ENCODE results near the gene ADGRB3. TPM values are rescaled to one million over a fixed set of nuclear protein-coding genes. Genes with fewer than 3 reads are reported as not detected.
"Not testable (repeated sequence)": the region's sequence is repeated elsewhere in the genome, so short reads cannot be mapped to it uniquely, and the experiment has no call there.

Gene ADGRB3
- total RNA-seq, 1 donor from 2014 or later = 2.4 TPM

GRCh38 chr6:69285054-69285453 is 650.0 kb downstream of the ADGRB3 start:
- Mint-ChIP-seq H3K4me3 (ENCODE audit: unreplicated experiment) (no peak overlapping the region), H3K27ac (ENCODE audit: unreplicated experiment) (no peak overlapping the region), H3K27me3 (ENCODE audit: unreplicated experiment) (no peaks in the 10 kb centered on the region), H3K9me3 (ENCODE audit: unreplicated experiment) (no peaks in the 10 kb centered on the region), H3K4me1 (ENCODE audit: unreplicated experiment) (no peaks in the 10 kb centered on the region), H3K36me3 (ENCODE audit: low read depth, unreplicated experiment) (no peaks in the 10 kb centered on the region)
- no peak for TF ChIP-seq CTCF (IDR thresholded peaks at IDR 0.05; ENCODE audit: unreplicated experiment)
- DNase-seq (ENCODE audit: low spot score) = no peak

DNA sequence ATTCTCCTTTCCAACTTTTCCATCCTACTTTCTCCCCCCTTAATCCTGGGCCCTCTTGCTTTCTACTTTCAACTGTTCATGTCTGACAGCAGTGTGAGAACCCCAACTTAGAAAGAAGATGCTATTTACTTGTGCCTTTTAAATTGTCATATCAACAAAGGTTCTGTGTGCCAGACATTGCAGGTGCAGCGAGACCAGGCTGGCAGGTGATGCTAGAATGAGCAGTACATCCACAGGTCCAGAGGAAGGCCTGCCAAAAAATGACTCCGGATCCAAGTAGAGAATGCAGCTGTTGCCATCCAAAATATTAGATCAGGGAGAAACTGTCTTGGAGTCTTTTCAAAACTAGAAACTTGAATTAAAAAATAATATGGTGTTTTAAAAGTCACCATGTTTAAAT is 651.2 kb downstream of the ADGRB3 start:
- Mint-ChIP-seq H3K27me3 (ENCODE audit: unreplicated experiment) (no peaks in the 10 kb centered on the region), H3K4me1 (ENCODE audit: unreplicated experiment) (no peaks in the 10 kb centered on the region), H3K9me3 (ENCODE audit: unreplicated experiment) (no peaks in the 10 kb centered on the region), H3K4me3 (ENCODE audit: unreplicated experiment) (no peak overlapping the region), H3K27ac (ENCODE audit: unreplicated experiment) (no peak overlapping the region), H3K36me3 (ENCODE audit: low read depth, unreplicated experiment) (no peaks in the 10 kb centered on the region)
- no peak for DNase-seq (ENCODE audit: low spot score)
- TF ChIP-seq CTCF (IDR thresholded peaks at IDR 0.05; ENCODE audit: unreplicated experiment) = no peak

GRCh38 chr6:69288198-69288597 is 653.1 kb downstream of the ADGRB3 start:
- not testable (repeated sequence) for H3K27ac Mint-ChIP-seq (ENCODE audit: unreplicated experiment); DNase-seq (ENCODE audit: low spot score); H3K9me3 Mint-ChIP-seq (ENCODE audit: unreplicated experiment); H3K36me3 Mint-ChIP-seq (ENCODE audit: low read depth, unreplicated experiment); H3K4me1 Mint-ChIP-seq (ENCODE audit: unreplicated experiment); H3K27me3 Mint-ChIP-seq (ENCODE audit: unreplicated experiment); H3K4me3 Mint-ChIP-seq (ENCODE audit: unreplicated experiment)

DNA sequence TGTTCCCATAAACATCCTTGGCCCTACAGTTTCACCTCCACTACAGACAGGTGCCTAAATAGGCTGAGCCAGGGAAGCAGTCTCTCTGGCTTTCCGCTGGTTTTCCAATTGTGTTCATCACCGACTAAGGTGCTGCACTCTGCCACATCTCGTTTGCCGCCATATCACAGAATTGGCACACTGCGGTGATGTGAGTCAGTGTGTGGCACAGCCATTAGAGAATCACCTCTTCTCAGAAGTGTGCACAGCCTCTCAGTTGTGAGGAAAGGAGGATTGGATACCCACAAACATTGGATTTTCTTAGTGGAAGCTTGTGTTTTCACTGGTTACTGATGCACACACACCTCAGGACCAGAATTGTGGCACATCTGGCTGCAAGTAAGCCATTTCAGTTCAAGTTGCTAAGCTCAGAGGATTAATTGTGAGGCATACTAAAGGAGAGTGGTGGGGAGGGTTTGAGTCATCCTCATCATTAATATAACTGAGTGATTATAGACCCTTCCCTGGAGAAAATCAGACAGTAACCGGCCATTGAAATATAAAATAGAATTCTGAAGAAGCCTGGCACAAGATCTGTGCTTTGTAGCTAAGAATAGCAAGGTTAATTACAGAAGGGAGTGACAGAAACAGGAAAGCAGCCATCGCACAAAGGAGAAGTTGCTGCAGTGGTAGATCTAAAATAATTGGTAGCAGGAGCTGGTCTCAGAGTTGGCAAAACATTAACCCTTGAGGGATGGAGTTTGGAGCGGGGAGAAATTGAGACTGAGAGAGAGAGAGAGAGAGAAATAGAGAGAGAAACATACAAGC is 654.8 kb downstream of the ADGRB3 start:
- Mint-ChIP-seq H3K4me1 (ENCODE audit: unreplicated experiment) (no peaks in the 10 kb centered on the region), H3K27me3 (ENCODE audit: unreplicated experiment) (no peaks in the 10 kb centered on the region), H3K9me3 (ENCODE audit: unreplicated experiment) (no peaks in the 10 kb centered on the region), H3K4me3 (ENCODE audit: unreplicated experiment) (no peak overlapping the region), H3K27ac (ENCODE audit: unreplicated experiment) (no peak overlapping the region), H3K36me3 (ENCODE audit: low read depth, unreplicated experiment) (no peaks in the 10 kb centered on the region)
- DNase-seq (ENCODE audit: low spot score) = no peak
- TF ChIP-seq CTCF (IDR thresholded peaks at IDR 0.05; ENCODE audit: unreplicated experiment) = no peak

GRCh38 chr6:69293471-69293870 is 658.4 kb downstream of the ADGRB3 start:
- no peak overlapping the region for H3K27ac Mint-ChIP-seq (ENCODE audit: unreplicated experiment)
- no peak for DNase-seq (ENCODE audit: low spot score)
- H3K9me3 Mint-ChIP-seq (ENCODE audit: unreplicated experiment) = no peaks in the 10 kb centered on the region
- H3K36me3 Mint-ChIP-seq (ENCODE audit: low read depth, unreplicated experiment) = no peaks in the 10 kb centered on the region
- H3K4me1 Mint-ChIP-seq (ENCODE audit: unreplicated experiment) = no peaks in the 10 kb centered on the region
- H3K27me3 Mint-ChIP-seq (ENCODE audit: unreplicated experiment) = no peaks in the 10 kb centered on the region
- no peak for TF ChIP-seq CTCF (IDR thresholded peaks at IDR 0.05; ENCODE audit: unreplicated experiment)
- H3K4me3 Mint-ChIP-seq (ENCODE audit: unreplicated experiment) = no peak overlapping the region
